ENCODE results near the gene HS6ST3.

The HS6ST3 gene

GRCh38 chr13:96338030-96338429 lies 248.1 kb downstream of the HS6ST3 start:
- CTCF ChIA-PET: no interaction called here
- TF ChIP-seq SUZ12 (IDR thresholded peaks at IDR 0.05) (no peak), TARDBP (IDR thresholded peaks at IDR 0.05) (no peak), ZNF384 (IDR thresholded peaks at IDR 0.05) (no peak), L3MBTL2 (conservative IDR thresholded peaks at IDR 0.05) (no peak), FOXA1 (IDR thresholded peaks at IDR 0.05) (no peak), HDGF (IDR thresholded peaks at IDR 0.05; ENCODE audit: borderline replicate concordance) (no peak), PKNOX1 (IDR thresholded peaks at IDR 0.05) (no peak), LEF1 (IDR thresholded peaks at IDR 0.05; ENCODE audit: borderline replicate concordance) (no peak), ELF4 (IDR thresholded peaks at IDR 0.05) (no peak), CTBP1 (IDR thresholded peaks at IDR 0.05; ENCODE audit: borderline replicate concordance) (no peak), FOXM1 (IDR thresholded peaks at IDR 0.05; ENCODE audit: borderline replicate concordance) (no peak), BHLHE40 (IDR thresholded peaks at IDR 0.05; ENCODE audit: borderline replicate concordance) (no peak), FOXK2 (IDR thresholded peaks at IDR 0.05) (no peak), NFRKB (IDR thresholded peaks at IDR 0.05) (no peak), ARNT (IDR thresholded peaks at IDR 0.05) (no peak)
- DNase-seq (ENCODE audit: extremely low spot score): no peak
- POLR2A ChIA-PET: no interaction called here

- ChIA-PET CTCF (interaction anchor here (0.6 kb wide), 1 partner anchor 964 kb away, joined by 3 read pairs; no protein-coding TSS in a partner anchor), POLR2A (no interaction called here)
- no peak for TF ChIP-seq PKNOX1 (IDR thresholded peaks at IDR 0.05)
- TF ChIP-seq SP1 (IDR thresholded peaks at IDR 0.05): no peak
- no peak for TF ChIP-seq CTBP1 (IDR thresholded peaks at IDR 0.05; ENCODE audit: borderline replicate concordance)
- no peak for DNase-seq (ENCODE audit: extremely low spot score)
These were observed 252.4 kb downstream of the HS6ST3 start for GRCh38 chr13:96342286-96342685.

GRCh38 chr13:96342852-96343465 lies 253.1 kb downstream of the HS6ST3 start:
- ChIA-PET POLR2A (no interaction called here), CTCF (interaction anchor here (0.6 kb wide), 1 partner anchor 965 kb away, joined by 3 read pairs; no protein-coding TSS in a partner anchor)
- TF ChIP-seq HDGF (IDR thresholded peaks at IDR 0.05; ENCODE audit: borderline replicate concordance): no peak
- no peak for TF ChIP-seq PKNOX1 (IDR thresholded peaks at IDR 0.05)
- TF ChIP-seq ZNF384 (IDR thresholded peaks at IDR 0.05): no peak
- no peak for TF ChIP-seq FOXM1 (IDR thresholded peaks at IDR 0.05; ENCODE audit: borderline replicate concordance)
- no peak for TF ChIP-seq ARNT (IDR thresholded peaks at IDR 0.05)
- no peak for TF ChIP-seq BHLHE40 (IDR thresholded peaks at IDR 0.05; ENCODE audit: borderline replicate concordance)
- no peak for DNase-seq (ENCODE audit: extremely low spot score)

- TF ChIP-seq FOXK2 (IDR thresholded peaks at IDR 0.05) (no peak), L3MBTL2 (conservative IDR thresholded peaks at IDR 0.05) (no peak), ELF4 (IDR thresholded peaks at IDR 0.05) (no peak)
- ChIA-PET POLR2A (no interaction called here), CTCF (no interaction called here)
- no peak for DNase-seq (ENCODE audit: extremely low spot score)
These were observed 257.0 kb downstream of the HS6ST3 start for GRCh38 chr13:96346921-96347320.

GRCh38 chr13:96373597-96373996 lies 283.7 kb downstream of the HS6ST3 start:
- ChIA-PET POLR2A (no interaction called here), CTCF (no interaction called here)
- DNase-seq (ENCODE audit: extremely low spot score): no peak
- TF ChIP-seq LEF1 (IDR thresholded peaks at IDR 0.05; ENCODE audit: borderline replicate concordance): no peak
- TF ChIP-seq FOXK2 (IDR thresholded peaks at IDR 0.05): no peak
- TF ChIP-seq TARDBP (IDR thresholded peaks at IDR 0.05): no peak
- no peak for TF ChIP-seq CTBP1 (IDR thresholded peaks at IDR 0.05; ENCODE audit: borderline replicate concordance)
- no peak for TF ChIP-seq BHLHE40 (IDR thresholded peaks at IDR 0.05; ENCODE audit: borderline replicate concordance)
- TF ChIP-seq SP1 (IDR thresholded peaks at IDR 0.05): no peak
- TF ChIP-seq L3MBTL2 (conservative IDR thresholded peaks at IDR 0.05): no peak
- no peak for TF ChIP-seq ZNF384 (IDR thresholded peaks at IDR 0.05)
- no peak for TF ChIP-seq FOXM1 (IDR thresholded peaks at IDR 0.05; ENCODE audit: borderline replicate concordance)
- TF ChIP-seq FOXA1 (IDR thresholded peaks at IDR 0.05): no peak
- TF ChIP-seq ARNT (IDR thresholded peaks at IDR 0.05): no peak
- no peak for TF ChIP-seq PKNOX1 (IDR thresholded peaks at IDR 0.05)
- no peak for TF ChIP-seq SUZ12 (IDR thresholded peaks at IDR 0.05)
- TF ChIP-seq ELF4 (IDR thresholded peaks at IDR 0.05): no peak
- TF ChIP-seq HDGF (IDR thresholded peaks at IDR 0.05; ENCODE audit: borderline replicate concordance): no peak
- no peak for TF ChIP-seq NFRKB (IDR thresholded peaks at IDR 0.05)

GRCh38 chr13:96377835-96378234 lies 287.9 kb downstream of the HS6ST3 start:
- no peak for TF ChIP-seq TARDBP (IDR thresholded peaks at IDR 0.05)
- no peak for TF ChIP-seq HDGF (IDR thresholded peaks at IDR 0.05; ENCODE audit: borderline replicate concordance)
- no peak for TF ChIP-seq FOXK2 (IDR thresholded peaks at IDR 0.05)
- no peak for TF ChIP-seq CTBP1 (IDR thresholded peaks at IDR 0.05; ENCODE audit: borderline replicate concordance)
- TF ChIP-seq FOXM1 (IDR thresholded peaks at IDR 0.05; ENCODE audit: borderline replicate concordance): no peak
- TF ChIP-seq FOXA1 (IDR thresholded peaks at IDR 0.05): no peak
- no peak for TF ChIP-seq BHLHE40 (IDR thresholded peaks at IDR 0.05; ENCODE audit: borderline replicate concordance)
- ChIA-PET CTCF (interaction anchor here (0.6 kb wide), 1 partner anchor 102 kb away, joined by 5 read pairs; no protein-coding TSS in a partner anchor), POLR2A (no interaction called here)
- DNase-seq (ENCODE audit: extremely low spot score): no peak

All from HEK293T (cell line).